ENCODE results near the gene AMBRA1.

AMBRA1 gene

GRCh38 chr11:46422588-46422987 lies 171.2 kb downstream of the AMBRA1 start:
- DNase-seq = no peak

GRCh38 chr11:46421257-46421880 lies 172.5 kb downstream of the AMBRA1 start:
- DNase-seq = no peak

- DNase-seq = no peak
These were observed 173.3 kb downstream of the AMBRA1 start for GRCh38 chr11:46420513-46420912.

- no peak for DNase-seq
These were observed 175.1 kb downstream of the AMBRA1 start for GRCh38 chr11:46418751-46419150.

- DNase-seq = no peak
These were observed 176.1 kb downstream of the AMBRA1 start for GRCh38 chr11:46417711-46418110.

GRCh38 chr11:46414879-46415278 lies 178.9 kb downstream of the AMBRA1 start:
- no peak for DNase-seq

- no peak for DNase-seq
These were observed 179.4 kb downstream of the AMBRA1 start for GRCh38 chr11:46414466-46414796.

GRCh38 chr11:46413760-46414465 lies 179.9 kb downstream of the AMBRA1 start:
- DNase-seq = no peak

GRCh38 chr11:46410021-46410420 lies 183.8 kb downstream of the AMBRA1 start:
- DNase-seq = peak in 1 of 2 experiments; percentile 18

- no peak for DNase-seq
These were observed 185.3 kb downstream of the AMBRA1 start for GRCh38 chr11:46408407-46408986.

- DNase-seq = no peak
These were observed 186.2 kb downstream of the AMBRA1 start for GRCh38 chr11:46407635-46408034.

GRCh38 chr11:46404476-46405017 lies 189.3 kb downstream of the AMBRA1 start:
- DNase-seq = no peak

- no peak for DNase-seq
These were observed 190.6 kb downstream of the AMBRA1 start for GRCh38 chr11:46402957-46403902.

GRCh38 chr11:46397526-46397925 lies 196.3 kb downstream of the AMBRA1 start:
- DNase-seq = no peak

- DNase-seq = no peak
These were observed 200.1 kb downstream of the AMBRA1 start for GRCh38 chr11:46393759-46394158.

GRCh38 chr11:46393231-46393616 lies 200.6 kb downstream of the AMBRA1 start:
- no peak for DNase-seq

GRCh38 chr11:46392421-46393230 lies 201.2 kb downstream of the AMBRA1 start:
- peak; percentile 36 to 56 for DNase-seq

- peak; percentile 94 to 96 for DNase-seq
These were observed 202.0 kb downstream of the AMBRA1 start, which contains the start of gene CHRM4 for GRCh38 chr11:46391578-46392420. CHRM4 (minus strand) TSS chr11:46391776; CDS start chr11:46386557, 5,219 bp downstream.

GRCh38 chr11:46391186-46391577 lies 202.6 kb downstream of the AMBRA1 start:
- DNase-seq = no peak

GRCh38 chr11:46390331-46391171 lies 203.3 kb downstream of the AMBRA1 start:
- no peak for DNase-seq
